CD14-positive monocyte (primary cell): ENCODE results near the gene S100A13. TPM values are rescaled to one million over a fixed set of nuclear protein-coding genes. Genes with fewer than 3 reads are reported as not detected.

Source experiments
- DNase-seq, 3 donors: peaks; one replicate each; pipeline ENCODE4 v3.0.0-alpha.2; 2011 to 2022
- H2AFZ ChIP-seq: 2 replicates; pipeline ENCODE4 v1.6.0; 2012; ENCODE audit warnings: mild to moderate bottlenecking, low read depth, low read length, inconsistent platforms; ENCODE audit not compliant: insufficient read depth, poor library complexity, severe bottlenecking
- H3K27ac ChIP-seq, 2 donors: 1 replicate in 1 of 2; 2 replicates in 1 of 2; pipeline ENCODE4 v1.5.1; 2012 to 2013; ENCODE audit warnings: low read length in 2 of 2, control low read depth in 1 of 2, inconsistent platforms in 1 of 2, low read depth in 1 of 2, mild to moderate bottlenecking in 1 of 2
- H3K27me3 ChIP-seq, 2 donors: one replicate each; pipeline versions ENCODE4 v1.6.0 to v1.6.1; 2011 to 2013; ENCODE audit warnings: low read length in 2 of 2; ENCODE audit not compliant: control insufficient read depth in 2 of 2, insufficient read depth in 2 of 2
- H3K36me3 ChIP-seq, 2 donors: replicated peaks in 1 of 2; 1 replicate in 1 of 2; 2 replicates in 1 of 2; pipeline versions ENCODE4 v1.5.1 to v1.6.1; 2012 to 2013; ENCODE audit warnings: low read length in 2 of 2, control low read depth in 1 of 2, inconsistent platforms in 1 of 2, mild to moderate bottlenecking in 1 of 2; ENCODE audit not compliant: insufficient read depth in 2 of 2, control insufficient read depth in 1 of 2
- H3K4me1 ChIP-seq, 2 donors: 1 replicate in 1 of 2; 2 replicates in 1 of 2; pipeline versions ENCODE4 v1.5.1 to v1.6.1; 2012 to 2013; ENCODE audit warnings: low read length in 2 of 2, control low read depth in 1 of 2, inconsistent platforms in 1 of 2, mild to moderate bottlenecking in 1 of 2, moderate library complexity in 1 of 2; ENCODE audit not compliant: insufficient read depth in 2 of 2, control insufficient read depth in 1 of 2
- H3K4me2 ChIP-seq: replicated peaks from 2 replicates; pipeline ENCODE3; 2012; ENCODE audit warnings: low read length, moderate library complexity, mild to moderate bottlenecking; ENCODE audit not compliant: poor library complexity, severe bottlenecking; ENCODE audit errors: extremely low read depth
- H3K4me3 ChIP-seq, 3 experiments: fragments of 200-600 bp in 1 of 3; sonication (generic) in 1 of 3; replicated peaks in 1 of 3; 1 replicate in 2 of 3; 2 replicates in 1 of 3; pipeline ENCODE4 v1.5.1; 2011 to 2013; ENCODE audit warnings: low read length in 3 of 3, mild to moderate bottlenecking in 3 of 3, control low read depth in 2 of 3, low read depth in 2 of 3, inconsistent platforms in 1 of 3, moderate library complexity in 1 of 3
- H3K79me2 ChIP-seq: 2 replicates; pipeline ENCODE4 v1.6.0; 2012; ENCODE audit warnings: mild to moderate bottlenecking, control low read depth, inconsistent platforms, low read length, moderate library complexity; ENCODE audit not compliant: insufficient read depth
- H3K9ac ChIP-seq: 2 replicates; pipeline ENCODE4 v1.6.0; 2017; ENCODE audit warnings: low read length, mild to moderate bottlenecking; ENCODE audit not compliant: insufficient read depth, poor library complexity, severe bottlenecking
- H3K9me3 ChIP-seq, 2 donors: replicated peaks in 1 of 2; 1 replicate in 1 of 2; 2 replicates in 1 of 2; pipeline versions ENCODE4 v1.5.1 to v1.6.1; 2012 to 2013; ENCODE audit warnings: low read length in 2 of 2, control low read depth in 1 of 2; ENCODE audit not compliant: control insufficient read depth in 1 of 2, insufficient read depth in 1 of 2
- H4K20me1 ChIP-seq: 2 replicates; pipeline ENCODE4 v1.6.0; 2012; ENCODE audit warnings: mild to moderate bottlenecking, low read length, control low read depth, moderate library complexity; ENCODE audit not compliant: insufficient read depth
- H3K27ac Mint-ChIP-seq, 7 donors: one replicate each; pipeline ENCODE4 v1.8.0; 2020; ENCODE audit warnings: mild to moderate bottlenecking in 7 of 7, mixed read lengths in 7 of 7, moderate library complexity in 6 of 7, inconsistent platforms in 2 of 7
- H3K27me3 Mint-ChIP-seq, 3 donors: one replicate each; pipeline ENCODE4 v1.8.0; 2021 to 2022; ENCODE audit warnings: low read depth in 3 of 3, mild to moderate bottlenecking in 3 of 3, mixed read lengths in 3 of 3, moderate library complexity in 3 of 3, inconsistent platforms in 1 of 3
- H3K36me3 Mint-ChIP-seq, 2 donors: one replicate each; pipeline ENCODE4 v1.8.0; 2020; ENCODE audit warnings: mixed read lengths in 2 of 2, inconsistent platforms in 1 of 2, mild to moderate bottlenecking in 1 of 2
- H3K4me1 Mint-ChIP-seq: one replicate; pipeline ENCODE4 v1.8.0; 2020; ENCODE audit warnings: mild to moderate bottlenecking, mixed read lengths
- H3K4me3 Mint-ChIP-seq, 2 donors: one replicate each; pipeline ENCODE4 v1.8.0; 2020; ENCODE audit warnings: mild to moderate bottlenecking in 2 of 2, mixed read lengths in 2 of 2, moderate library complexity in 1 of 2
- H3K9me3 Mint-ChIP-seq, 7 donors: one replicate each; pipeline ENCODE4 v1.8.0; 2020 to 2022; ENCODE audit warnings: mixed read lengths in 7 of 7, mild to moderate bottlenecking in 6 of 7, moderate library complexity in 6 of 7, inconsistent platforms in 2 of 7
- WGBS: methylation state at CpG from one replicate; pipeline ENCODE4 v1.1.5; 2013; ENCODE audit warnings: missing lambda C conversion rate; ENCODE audit not compliant: insufficient coverage; 5-methylcytosine and 5-hydroxymethylcytosine counted together
- intact Hi-C, 2 donors: fragments of 100-400 bp; cut with micrococcal nuclease; formaldehyde crosslinking; loops; one replicate each; pipeline versions ENCODE4 v1.15.0 to v1.15.1; 2023
- polyA plus RNA-seq, 3 donors: library from polyadenylated mRNA; depleted of rRNA in 1 of 3; unstranded in 2 of 3; stranded (reverse) in 1 of 3; fragments of 300-500 nt in 2 of 3; fragments of >200 nt in 1 of 3; fragmentation: Illumina TruSeq in 2 of 3; gene quantifications; 1 replicate in 2 of 3; 2 replicates in 1 of 3; pipeline ENCODE4 v1.2.3, GENCODE V29; 2012 to 2021
- TF ChIP-seq, protein P1 (sequence below): fragments of 200-600 bp; IDR thresholded peaks from one replicate; pipeline ENCODE4 v1.8.0; 2022; ENCODE audit warnings: antibody characterized with exemption, mild to moderate bottlenecking

S100A13 gene
- polyA plus RNA-seq, 3 donors = 2.5 to 13.9 (median 2.6) TPM

GRCh38 chr1:153639280-153639679 is 12.0 kb upstream of the S100A13 start:
- Mint-ChIP-seq H3K36me3 (peaks cover 74 to 87% of the 10 kb centered on the region in 2 donors), H3K4me3 (no peak overlapping the region), H3K27me3 (peaks cover 0 to 2% (median 0%) of the 10 kb centered on the region in 3 donors), H3K4me1 (peaks cover 16% of the 10 kb centered on the region), H3K27ac (no peak overlapping the region), H3K9me3 (no peaks in the 10 kb centered on the region)
- intact Hi-C loops = no loop called here
- H2AFZ ChIP-seq = no peak overlapping the region
- peaks cover 83 to 86% of the 10 kb centered on the region in 2 donors for H3K36me3 ChIP-seq
- no peaks in the 10 kb centered on the region for H3K9me3 ChIP-seq
- H3K79me2 ChIP-seq = peaks cover 99% of the 10 kb centered on the region
- H3K9ac ChIP-seq = no peak overlapping the region
- no peak overlapping the region for H3K4me2 ChIP-seq
- TF ChIP-seq, protein P1, sequence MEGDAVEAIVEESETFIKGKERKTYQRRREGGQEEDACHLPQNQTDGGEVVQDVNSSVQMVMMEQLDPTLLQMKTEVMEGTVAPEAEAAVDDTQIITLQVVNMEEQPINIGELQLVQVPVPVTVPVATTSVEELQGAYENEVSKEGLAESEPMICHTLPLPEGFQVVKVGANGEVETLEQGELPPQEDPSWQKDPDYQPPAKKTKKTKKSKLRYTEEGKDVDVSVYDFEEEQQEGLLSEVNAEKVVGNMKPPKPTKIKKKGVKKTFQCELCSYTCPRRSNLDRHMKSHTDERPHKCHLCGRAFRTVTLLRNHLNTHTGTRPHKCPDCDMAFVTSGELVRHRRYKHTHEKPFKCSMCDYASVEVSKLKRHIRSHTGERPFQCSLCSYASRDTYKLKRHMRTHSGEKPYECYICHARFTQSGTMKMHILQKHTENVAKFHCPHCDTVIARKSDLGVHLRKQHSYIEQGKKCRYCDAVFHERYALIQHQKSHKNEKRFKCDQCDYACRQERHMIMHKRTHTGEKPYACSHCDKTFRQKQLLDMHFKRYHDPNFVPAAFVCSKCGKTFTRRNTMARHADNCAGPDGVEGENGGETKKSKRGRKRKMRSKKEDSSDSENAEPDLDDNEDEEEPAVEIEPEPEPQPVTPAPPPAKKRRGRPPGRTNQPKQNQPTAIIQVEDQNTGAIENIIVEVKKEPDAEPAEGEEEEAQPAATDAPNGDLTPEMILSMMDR = no peak
- peaks cover 92% of the 10 kb centered on the region for H4K20me1 ChIP-seq
- WGBS = no CpG with 5 or more reads among the region's 3 CpGs
- no peak overlapping the region for H3K4me3 ChIP-seq
- peaks cover 8 to 14% of the 10 kb centered on the region in 2 donors for H3K4me1 ChIP-seq
- no peak for DNase-seq
- no peaks in the 10 kb centered on the region for H3K27me3 ChIP-seq
- H3K27ac ChIP-seq = no peak overlapping the region

- peaks cover 73 to 75% of the 10 kb centered on the region in 2 donors for H3K36me3 ChIP-seq
- DNase-seq = no peak
- H3K27me3 ChIP-seq = no peaks in the 10 kb centered on the region
- TF ChIP-seq, protein P1 = no peak
- Mint-ChIP-seq H3K36me3 (peaks cover 64 to 77% of the 10 kb centered on the region in 2 donors), H3K9me3 (no peaks in the 10 kb centered on the region), H3K4me3 (no peak overlapping the region), H3K27me3 (peaks cover 0 to 2% (median 0%) of the 10 kb centered on the region in 3 donors), H3K27ac (peak overlapping the region in 2 of 7 donors; percentile 32 to 45), H3K4me1 (peaks cover 15% of the 10 kb centered on the region)
- no peak overlapping the region for H2AFZ ChIP-seq
- H3K9ac ChIP-seq = no peak overlapping the region
- intact Hi-C loops = no loop called here
- H4K20me1 ChIP-seq = peaks cover 85% of the 10 kb centered on the region
- no peak overlapping the region for H3K4me3 ChIP-seq
- WGBS = 96% methylated on average over 6 of the region's 6 CpGs
- peaks cover 12 to 19% of the 10 kb centered on the region in 2 donors for H3K4me1 ChIP-seq
- H3K27ac ChIP-seq = no peak overlapping the region
- peaks cover 91% of the 10 kb centered on the region for H3K79me2 ChIP-seq
- H3K9me3 ChIP-seq = no peaks in the 10 kb centered on the region
- H3K4me2 ChIP-seq = no peak overlapping the region
Measured at GRCh38 chr1:153638261-153638660, 11.0 kb upstream of the S100A13 start.
